SK-N-SH (cell line): ENCODE measurements around the gene ABO.

Source experiments
- EP300 ChIP-seq, 2 experiments: IDR thresholded peaks; 2 replicates each; pipeline versions ENCODE4 v1.4.0 to v1.6.1; 2012; ENCODE audit warnings: borderline replicate concordance in 1 of 2, low read depth in 1 of 2, low read length in 1 of 2
- JUND ChIP-seq: IDR thresholded peaks from 2 replicates; pipeline ENCODE4 v1.4.0; 2012
- NFIC ChIP-seq: IDR thresholded peaks from 2 replicates; pipeline ENCODE4 v1.4.0; 2012; ENCODE audit warnings: borderline replicate concordance
- NRF1 ChIP-seq: IDR thresholded peaks from 2 replicates; pipeline ENCODE4 v1.6.1; 2012; ENCODE audit warnings: low read depth, mild to moderate bottlenecking, low read length
- POLR2AphosphoS5 ChIP-seq: IDR thresholded peaks from 2 replicates; pipeline ENCODE4 v1.6.1; 2012; ENCODE audit warnings: low read depth, low read length
- RAD21 ChIP-seq: IDR thresholded peaks from 2 replicates; pipeline ENCODE4 v1.6.1; 2012; ENCODE audit warnings: mild to moderate bottlenecking, low read length
- RCOR1 ChIP-seq: fragments of 150-350 bp; IDR thresholded peaks from 2 replicates; pipeline ENCODE4 v1.6.1; 2017; ENCODE audit warnings: antibody characterized with exemption, low read length
- SIN3A ChIP-seq: IDR thresholded peaks from 2 replicates; pipeline ENCODE4 v1.6.1; 2012; ENCODE audit warnings: low read depth, mild to moderate bottlenecking, low read length, moderate library complexity, borderline replicate concordance
- TF ChIP-seq, protein P1 (sequence below): IDR thresholded peaks from 2 replicates; pipeline ENCODE4 v1.6.1; 2012; ENCODE audit warnings: mild to moderate bottlenecking, low read depth, low read length, moderate library complexity
- TF ChIP-seq, protein P2 (sequence below): fragments of 200-600 bp; sonication (generic); IDR thresholded peaks from 2 replicates; pipeline ENCODE4 v1.6.1; 2017; ENCODE audit warnings: antibody characterized with exemption, mild to moderate bottlenecking, moderate library complexity

GRCh38 chr9:133230093-133230492 is 44.9 kb downstream of the ABO start:
- TF ChIP-seq, protein P1, sequence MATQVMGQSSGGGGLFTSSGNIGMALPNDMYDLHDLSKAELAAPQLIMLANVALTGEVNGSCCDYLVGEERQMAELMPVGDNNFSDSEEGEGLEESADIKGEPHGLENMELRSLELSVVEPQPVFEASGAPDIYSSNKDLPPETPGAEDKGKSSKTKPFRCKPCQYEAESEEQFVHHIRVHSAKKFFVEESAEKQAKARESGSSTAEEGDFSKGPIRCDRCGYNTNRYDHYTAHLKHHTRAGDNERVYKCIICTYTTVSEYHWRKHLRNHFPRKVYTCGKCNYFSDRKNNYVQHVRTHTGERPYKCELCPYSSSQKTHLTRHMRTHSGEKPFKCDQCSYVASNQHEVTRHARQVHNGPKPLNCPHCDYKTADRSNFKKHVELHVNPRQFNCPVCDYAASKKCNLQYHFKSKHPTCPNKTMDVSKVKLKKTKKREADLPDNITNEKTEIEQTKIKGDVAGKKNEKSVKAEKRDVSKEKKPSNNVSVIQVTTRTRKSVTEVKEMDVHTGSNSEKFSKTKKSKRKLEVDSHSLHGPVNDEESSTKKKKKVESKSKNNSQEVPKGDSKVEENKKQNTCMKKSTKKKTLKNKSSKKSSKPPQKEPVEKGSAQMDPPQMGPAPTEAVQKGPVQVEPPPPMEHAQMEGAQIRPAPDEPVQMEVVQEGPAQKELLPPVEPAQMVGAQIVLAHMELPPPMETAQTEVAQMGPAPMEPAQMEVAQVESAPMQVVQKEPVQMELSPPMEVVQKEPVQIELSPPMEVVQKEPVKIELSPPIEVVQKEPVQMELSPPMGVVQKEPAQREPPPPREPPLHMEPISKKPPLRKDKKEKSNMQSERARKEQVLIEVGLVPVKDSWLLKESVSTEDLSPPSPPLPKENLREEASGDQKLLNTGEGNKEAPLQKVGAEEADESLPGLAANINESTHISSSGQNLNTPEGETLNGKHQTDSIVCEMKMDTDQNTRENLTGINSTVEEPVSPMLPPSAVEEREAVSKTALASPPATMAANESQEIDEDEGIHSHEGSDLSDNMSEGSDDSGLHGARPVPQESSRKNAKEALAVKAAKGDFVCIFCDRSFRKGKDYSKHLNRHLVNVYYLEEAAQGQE, result no peak
- TF ChIP-seq EP300 (IDR thresholded peaks at IDR 0.05; ENCODE audit: borderline replicate concordance in 1 of 2, low read depth in 1 of 2, low read length in 1 of 2) (no peak), POLR2AphosphoS5 (no peak), RAD21 (no peak), NRF1 (no peak), SIN3A (no peak), NFIC (no peak), RCOR1 (no peak), JUND (no peak)
- TF ChIP-seq, protein P2, sequence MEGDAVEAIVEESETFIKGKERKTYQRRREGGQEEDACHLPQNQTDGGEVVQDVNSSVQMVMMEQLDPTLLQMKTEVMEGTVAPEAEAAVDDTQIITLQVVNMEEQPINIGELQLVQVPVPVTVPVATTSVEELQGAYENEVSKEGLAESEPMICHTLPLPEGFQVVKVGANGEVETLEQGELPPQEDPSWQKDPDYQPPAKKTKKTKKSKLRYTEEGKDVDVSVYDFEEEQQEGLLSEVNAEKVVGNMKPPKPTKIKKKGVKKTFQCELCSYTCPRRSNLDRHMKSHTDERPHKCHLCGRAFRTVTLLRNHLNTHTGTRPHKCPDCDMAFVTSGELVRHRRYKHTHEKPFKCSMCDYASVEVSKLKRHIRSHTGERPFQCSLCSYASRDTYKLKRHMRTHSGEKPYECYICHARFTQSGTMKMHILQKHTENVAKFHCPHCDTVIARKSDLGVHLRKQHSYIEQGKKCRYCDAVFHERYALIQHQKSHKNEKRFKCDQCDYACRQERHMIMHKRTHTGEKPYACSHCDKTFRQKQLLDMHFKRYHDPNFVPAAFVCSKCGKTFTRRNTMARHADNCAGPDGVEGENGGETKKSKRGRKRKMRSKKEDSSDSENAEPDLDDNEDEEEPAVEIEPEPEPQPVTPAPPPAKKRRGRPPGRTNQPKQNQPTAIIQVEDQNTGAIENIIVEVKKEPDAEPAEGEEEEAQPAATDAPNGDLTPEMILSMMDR, result no peak
